Fibroblast of lung (primary cell): ENCODE data around the gene CUEDC1. TPM values are rescaled to one million over a fixed set of nuclear protein-coding genes. Genes with fewer than 3 reads are reported as not detected.

Experiments used
- DNase-seq, 2 donors: peaks; one replicate each; pipeline versions ENCODE4 v3.0.0 to v3.0.0-alpha.2; 2010; ENCODE audit warnings: low read depth in 2 of 2
- H2AFZ ChIP-seq: 2 replicates; pipeline ENCODE4 v1.5.1; 2012; ENCODE audit warnings: low read length, control low read depth, inconsistent platforms
- H3K27ac ChIP-seq: 2 replicates; pipeline ENCODE4 v1.5.1; 2011; ENCODE audit warnings: low read length, control low read depth; ENCODE audit not compliant: insufficient read depth
- H3K27me3 ChIP-seq: 2 replicates; pipeline ENCODE4 v1.5.1; 2011; ENCODE audit warnings: mild to moderate bottlenecking, low read length; ENCODE audit not compliant: control insufficient read depth, insufficient read depth
- H3K36me3 ChIP-seq: 2 replicates; pipeline ENCODE4 v1.5.1; 2011; ENCODE audit warnings: low read length; ENCODE audit not compliant: control insufficient read depth, insufficient read depth
- H3K4me1 ChIP-seq: 2 replicates; pipeline ENCODE4 v1.5.1; 2011; ENCODE audit warnings: low read length; ENCODE audit not compliant: control insufficient read depth, insufficient read depth; ENCODE audit errors: extremely low read depth
- H3K4me2 ChIP-seq: 2 replicates; pipeline ENCODE4 v1.5.1; 2011; ENCODE audit warnings: low read length, control low read depth; ENCODE audit not compliant: insufficient read depth; ENCODE audit errors: extremely low read depth
- H3K4me3 ChIP-seq, 4 experiments: fragments of 200-600 bp in 1 of 4; sonication (generic) in 1 of 4; replicated peaks in 1 of 4; 2 replicates each; pipeline ENCODE4 v1.5.1; 2011 to 2016; ENCODE audit warnings: low read length in 4 of 4, low read depth in 3 of 4, mild to moderate bottlenecking in 3 of 4, control low read depth in 2 of 4, inconsistent platforms in 1 of 4, mixed read lengths in 1 of 4; ENCODE audit not compliant: insufficient read depth in 1 of 4; ENCODE audit errors: control extremely low read depth in 1 of 4
- H3K79me2 ChIP-seq: 2 replicates; pipeline ENCODE4 v1.5.1; 2012; ENCODE audit warnings: mild to moderate bottlenecking, low read length, inconsistent platforms; ENCODE audit not compliant: control insufficient read depth, insufficient read depth
- H3K9ac ChIP-seq: 2 replicates; pipeline ENCODE4 v1.5.1; 2011; ENCODE audit warnings: mild to moderate bottlenecking, low read length, control low read depth; ENCODE audit not compliant: insufficient read depth
- H3K9me3 ChIP-seq: 2 replicates; pipeline ENCODE4 v1.5.1; 2012; ENCODE audit warnings: low read depth, low read length; ENCODE audit not compliant: control insufficient read depth, insufficient read depth
- H4K20me1 ChIP-seq: 2 replicates; pipeline ENCODE4 v1.5.1; 2011; ENCODE audit warnings: low read length; ENCODE audit not compliant: control insufficient read depth, insufficient read depth; ENCODE audit errors: extremely low read depth
- CTCF ChIP-seq, 2 donors: IDR thresholded peaks in 1 of 2; conservative IDR thresholded peaks in 1 of 2; 1 replicate in 1 of 2; 2 replicates in 1 of 2; pipeline ENCODE4 v1.5.1; 2011 to 2012; ENCODE audit warnings: low read length in 2 of 2, control low read depth in 1 of 2, inconsistent platforms in 1 of 2, low read depth in 1 of 2, mild to moderate bottlenecking in 1 of 2
- EZH2 ChIP-seq: IDR thresholded peaks from 2 replicates; pipeline ENCODE4 v1.5.1; 2012; ENCODE audit warnings: low read length, control low read depth, mild to moderate bottlenecking; ENCODE audit errors: missing control alignments
- polyA plus RNA-seq, 2 donors: library from polyadenylated mRNA; depleted of rRNA in 1 of 2; stranded (reverse) in 1 of 2; unstranded in 1 of 2; fragments of >200 nt; gene quantifications; 2 replicates each; pipeline ENCODE4 v1.2.1, GENCODE V29; 2011 to 2012; ENCODE audit warnings: missing spikeins in 1 of 2
- total RNA-seq: library from RNA; depleted of rRNA; stranded (reverse); fragments of >200 nt; gene quantifications from 2 replicates; pipeline ENCODE4 v1.2.1, GENCODE V29; 2014

CUEDC1 gene
- total and polyA plus RNA-seq, 2 donors (not counting 1 experiment from before 2014, with no cell fraction given), result 11.9 to 34.9 TPM

GRCh38 chr17:57871155-57871554 is 84.1 kb downstream of the CUEDC1 start:
- H3K9me3 ChIP-seq, result no peaks in the 10 kb centered on the region
- H3K27me3 ChIP-seq, result no peaks in the 10 kb centered on the region
- peaks cover 26% of the 10 kb centered on the region for H3K36me3 ChIP-seq
- no peaks in the 10 kb centered on the region for H4K20me1 ChIP-seq
- peak overlapping the region; percentile 88 for H3K27ac ChIP-seq
- no peak overlapping the region for H3K4me2 ChIP-seq
- H3K9ac ChIP-seq, result no peak overlapping the region
- no peak overlapping the region for H3K4me3 ChIP-seq
- TF ChIP-seq CTCF (conservative IDR thresholded peaks at IDR 0.05 in 1 of 2, IDR thresholded peaks at IDR 0.05 in 1 of 2; ENCODE audit: low read depth in 1 of 2, low read length in 2 of 2) (no peak), EZH2 (no peak)
- H3K79me2 ChIP-seq, result no peaks in the 10 kb centered on the region
- no peak overlapping the region for H2AFZ ChIP-seq
- no peak for DNase-seq
- H3K4me1 ChIP-seq, result peaks cover 61% of the 10 kb centered on the region

- Histone ChIP-seq H3K27me3 (no peaks in the 10 kb centered on the region), H3K27ac (peak overlapping the region; percentile 88), H3K79me2 (no peaks in the 10 kb centered on the region), H2AFZ (no peak overlapping the region), H3K4me1 (peaks cover 54% of the 10 kb centered on the region), H3K9ac (no peak overlapping the region), H3K36me3 (peaks cover 21% of the 10 kb centered on the region), H3K4me3 (no peak overlapping the region), H4K20me1 (no peaks in the 10 kb centered on the region), H3K9me3 (no peaks in the 10 kb centered on the region), H3K4me2 (peak overlapping the region; percentile 7)
- DNase-seq, result peak in 1 of 2 donors; percentile 45
- TF ChIP-seq EZH2 (no peak), CTCF (conservative IDR thresholded peaks at IDR 0.05 in 1 of 2, IDR thresholded peaks at IDR 0.05 in 1 of 2; ENCODE audit: low read depth in 1 of 2, low read length in 2 of 2) (no peak)
Observed at GRCh38 chr17:57870283-57870635, 85.0 kb downstream of the CUEDC1 start.

- Histone ChIP-seq H2AFZ (no peak overlapping the region), H3K9ac (peak overlapping the region; percentile 20), H3K4me3 (no peak overlapping the region), H4K20me1 (no peaks in the 10 kb centered on the region), H3K9me3 (no peaks in the 10 kb centered on the region), H3K27me3 (no peaks in the 10 kb centered on the region), H3K27ac (peak overlapping the region; percentile 88), H3K4me1 (peaks cover 51% of the 10 kb centered on the region), H3K36me3 (peaks cover 25% of the 10 kb centered on the region), H3K4me2 (peak overlapping the region; percentile 15), H3K79me2 (no peaks in the 10 kb centered on the region)
- peak; percentile 94 for DNase-seq
- no peak for TF ChIP-seq EZH2
- no peak for TF ChIP-seq CTCF (conservative IDR thresholded peaks at IDR 0.05 in 1 of 2, IDR thresholded peaks at IDR 0.05 in 1 of 2; ENCODE audit: low read depth in 1 of 2, low read length in 2 of 2)
Observed at GRCh38 chr17:57869617-57870282, 85.5 kb downstream of the CUEDC1 start.
